Measurements from ENCODE around the gene BAHD1.

Gene BAHD1

GRCh38 chr15:40441565-40442531 lies 1.1 kb downstream of the BAHD1 start:
- H3K79me2 ChIP-seq (ENCODE audit: insufficient read depth, low read depth), result peaks cover 32% of the 10 kb centered on the region
- H3K4me2 ChIP-seq, result peak overlapping the region; percentile 42; the same call in 1 of the 2 replicates
- H3K9ac ChIP-seq, result peak overlapping the region; percentile 65; the same call in 1 of the 2 replicates
- H3K27me3 ChIP-seq (ENCODE audit: insufficient read depth, low read depth), result peaks cover 23% of the 10 kb centered on the region
- no peaks in the 10 kb centered on the region for H4K20me1 ChIP-seq (ENCODE audit: insufficient read depth)
- no peak for TF ChIP-seq CTCF (conservative IDR thresholded peaks at IDR 0.05; ENCODE audit: low read depth, low read length)
- H3K4me1 ChIP-seq (ENCODE audit: low read depth, poor library complexity, severe bottlenecking), result no peaks in the 10 kb centered on the region
- no peak overlapping the region for H3K4me3 ChIP-seq (IDR thresholded peaks at IDR 0.05; ENCODE audit: insufficient read depth, low read depth, low read length)
- H3K36me3 ChIP-seq (ENCODE audit: insufficient read depth), result no peaks in the 10 kb centered on the region
- no peak overlapping the region for H2AFZ ChIP-seq (ENCODE audit: low read depth)
- no peak overlapping the region for H3K27ac ChIP-seq

GRCh38 chr15:40443255-40443654 lies 2.5 kb downstream of the BAHD1 start:
- H3K4me3 ChIP-seq (IDR thresholded peaks at IDR 0.05; ENCODE audit: insufficient read depth, low read depth, low read length), result no peak overlapping the region
- H4K20me1 ChIP-seq (ENCODE audit: insufficient read depth), result no peaks in the 10 kb centered on the region
- H3K9ac ChIP-seq, result no peak overlapping the region
- no peaks in the 10 kb centered on the region for H3K4me1 ChIP-seq (ENCODE audit: low read depth, poor library complexity, severe bottlenecking)
- TF ChIP-seq CTCF (conservative IDR thresholded peaks at IDR 0.05; ENCODE audit: low read depth, low read length), result no peak
- H3K27me3 ChIP-seq (ENCODE audit: insufficient read depth, low read depth), result peaks cover 9% of the 10 kb centered on the region; the same call in 1 of the 2 replicates
- H2AFZ ChIP-seq (ENCODE audit: low read depth), result no peak overlapping the region
- H3K4me2 ChIP-seq, result no peak overlapping the region
- no peaks in the 10 kb centered on the region for H3K36me3 ChIP-seq (ENCODE audit: insufficient read depth)
- H3K27ac ChIP-seq, result no peak overlapping the region
- H3K79me2 ChIP-seq (ENCODE audit: insufficient read depth, low read depth), result peaks cover 36% of the 10 kb centered on the region

- Histone ChIP-seq H4K20me1 (ENCODE audit: insufficient read depth) (no peaks in the 10 kb centered on the region), H3K27me3 (ENCODE audit: insufficient read depth, low read depth) (peaks cover 3% of the 10 kb centered on the region; the same call in 1 of the 2 replicates), H3K4me1 (ENCODE audit: low read depth, poor library complexity, severe bottlenecking) (no peaks in the 10 kb centered on the region), H3K9ac (no peak overlapping the region), H3K4me3 (IDR thresholded peaks at IDR 0.05; ENCODE audit: insufficient read depth, low read depth, low read length) (no peak overlapping the region), H3K27ac (no peak overlapping the region), H2AFZ (ENCODE audit: low read depth) (no peak overlapping the region), H3K79me2 (ENCODE audit: insufficient read depth, low read depth) (peaks cover 36% of the 10 kb centered on the region), H3K36me3 (ENCODE audit: insufficient read depth) (no peaks in the 10 kb centered on the region), H3K4me2 (no peak overlapping the region)
- no peak for TF ChIP-seq CTCF (conservative IDR thresholded peaks at IDR 0.05; ENCODE audit: low read depth, low read length)
Measured at GRCh38 chr15:40443846-40444245, 3.1 kb downstream of the BAHD1 start.

- Histone ChIP-seq H2AFZ (ENCODE audit: low read depth) (no peak overlapping the region), H3K36me3 (ENCODE audit: insufficient read depth) (no peaks in the 10 kb centered on the region), H3K4me2 (no peak overlapping the region), H3K27ac (no peak overlapping the region), H3K27me3 (ENCODE audit: insufficient read depth, low read depth) (no peaks in the 10 kb centered on the region; the same call in 1 of the 2 replicates), H3K9ac (no peak overlapping the region), H3K4me1 (ENCODE audit: low read depth, poor library complexity, severe bottlenecking) (no peaks in the 10 kb centered on the region), H4K20me1 (ENCODE audit: insufficient read depth) (no peaks in the 10 kb centered on the region), H3K79me2 (ENCODE audit: insufficient read depth, low read depth) (peaks cover 41% of the 10 kb centered on the region), H3K4me3 (IDR thresholded peaks at IDR 0.05; ENCODE audit: insufficient read depth, low read depth, low read length) (no peak overlapping the region)
- TF ChIP-seq CTCF (conservative IDR thresholded peaks at IDR 0.05; ENCODE audit: low read depth, low read length), result no peak
Measured at GRCh38 chr15:40444736-40445135, 4.0 kb downstream of the BAHD1 start.
